ENCODE measurements around the gene CGRRF1. TPM values are rescaled to one million over a fixed set of nuclear protein-coding genes. Genes with fewer than 3 reads are reported as not detected.

CGRRF1 gene
- total and polyA plus RNA-seq, 2 experiments from 2014 or later = 15.0 to 27.1 TPM

DNA sequence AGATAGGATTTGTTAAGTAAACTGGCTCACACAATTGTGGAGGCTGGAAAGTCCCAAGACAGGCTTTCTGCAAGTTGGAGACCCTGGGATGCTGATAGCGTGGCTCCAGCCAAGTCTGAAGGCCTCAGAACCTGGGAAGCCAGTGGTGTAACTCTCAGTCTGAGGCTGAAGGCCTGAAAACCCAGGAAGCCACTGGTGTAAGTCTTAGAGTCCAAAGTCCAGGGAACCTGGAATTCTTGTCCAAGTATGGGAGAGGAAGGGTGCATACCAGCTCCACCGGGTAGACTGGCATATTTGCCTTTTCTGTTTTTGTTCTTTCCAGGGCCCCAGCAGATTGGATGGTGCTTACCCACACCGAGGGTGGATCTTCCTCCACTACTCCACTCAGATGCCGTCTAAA, 39.0 kb upstream of the CGRRF1 start:
- no peak overlapping the region for H3K4me2 ChIP-seq (ENCODE audit: unreplicated experiment)
- H3K36me3 ChIP-seq (ENCODE audit: low read depth) = peaks cover 15% of the 10 kb centered on the region
- no peak for TF ChIP-seq EZH2 (IDR thresholded peaks at IDR 0.05; ENCODE audit: insufficient read depth, poor library complexity, severe bottlenecking)
- TF ChIP-seq EZH2phosphoT487 (IDR thresholded peaks at IDR 0.05; ENCODE audit: insufficient read depth, low read depth) = no peak
- no peaks in the 10 kb centered on the region for H3K27me3 ChIP-seq (replicated peaks; ENCODE audit: insufficient read depth)
- DNase-seq = no peak
- H3K4me3 ChIP-seq = no peak overlapping the region
- no peaks in the 10 kb centered on the region for H3K9me2 ChIP-seq (ENCODE audit: insufficient read depth)
- 85 to 89% methylated on average over 4 of the region's 4 CpGs for WGBS, 2 experiments (ENCODE audit: low coverage in 1 of 2, low lambda C conversion rate in 2 of 2, missing lambda C conversion rate in 2 of 2)
- in situ Hi-C loops (cut with MboI) = no loop called here
- H3K27ac ChIP-seq = no peak overlapping the region
- 0 out of 2 replicates have a peak, but pooled peaks cover 7% of the 10 kb centered on the region for H3K79me2 ChIP-seq (ENCODE audit: insufficient read depth)
- no peaks in the 10 kb centered on the region for H3K4me1 ChIP-seq (ENCODE audit: insufficient read depth)
- no peaks in the 10 kb centered on the region for H3K9me3 ChIP-seq (ENCODE audit: low read depth)
- H2AFZ ChIP-seq = no peak overlapping the region
- no peaks in the 10 kb centered on the region for H4K20me1 ChIP-seq (ENCODE audit: insufficient read depth)
- H3F3A ChIP-seq (ENCODE audit: insufficient read depth) = no peaks in the 10 kb centered on the region
- no peak overlapping the region for H3K9ac ChIP-seq

DNA sequence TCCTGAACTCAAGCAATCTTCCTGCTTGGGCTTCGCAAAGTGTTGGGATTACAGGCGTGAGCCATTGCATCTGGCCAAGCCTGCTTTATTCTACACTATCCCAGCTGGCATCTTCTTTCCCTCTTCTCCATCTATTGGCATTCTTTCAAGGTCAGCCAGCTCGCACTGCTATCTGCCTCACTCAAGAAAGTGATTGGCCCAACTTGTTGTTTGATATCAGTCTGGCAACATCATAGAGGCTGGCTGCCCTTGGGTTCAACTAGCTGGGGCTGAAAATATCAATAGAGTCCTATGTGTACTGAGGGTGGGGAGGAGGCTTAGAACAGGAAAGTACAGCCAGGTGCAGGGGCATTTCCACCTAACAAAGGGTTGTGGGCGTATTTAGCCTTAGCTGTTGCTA, 38.1 kb upstream of the CGRRF1 start:
- no peak for DNase-seq
- WGBS, 2 experiments (ENCODE audit: low coverage in 1 of 2, low lambda C conversion rate in 2 of 2, missing lambda C conversion rate in 2 of 2) = 95 to 97% methylated on average over 4 of the region's 4 CpGs
- no peaks in the 10 kb centered on the region for H3K9me3 ChIP-seq (ENCODE audit: low read depth)
- H3K4me3 ChIP-seq = no peak overlapping the region
- no peaks in the 10 kb centered on the region for H3K27me3 ChIP-seq (replicated peaks; ENCODE audit: insufficient read depth)
- peaks cover 22% of the 10 kb centered on the region for H3K36me3 ChIP-seq (ENCODE audit: low read depth)
- H3K4me2 ChIP-seq (ENCODE audit: unreplicated experiment) = no peak overlapping the region
- TF ChIP-seq EZH2phosphoT487 (IDR thresholded peaks at IDR 0.05; ENCODE audit: insufficient read depth, low read depth) (no peak), EZH2 (IDR thresholded peaks at IDR 0.05; ENCODE audit: insufficient read depth, poor library complexity, severe bottlenecking) (no peak)
- no peak overlapping the region for H3K9ac ChIP-seq
- no peaks in the 10 kb centered on the region for H3K9me2 ChIP-seq (ENCODE audit: insufficient read depth)
- no peak overlapping the region for H2AFZ ChIP-seq
- H3K79me2 ChIP-seq (ENCODE audit: insufficient read depth) = peaks cover 15% of the 10 kb centered on the region; the same call in 1 of the 2 replicates
- no peak overlapping the region for H3K27ac ChIP-seq
- in situ Hi-C loops (cut with MboI) = no loop called here
- no peaks in the 10 kb centered on the region for H3K4me1 ChIP-seq (ENCODE audit: insufficient read depth)
- H3F3A ChIP-seq (ENCODE audit: insufficient read depth) = no peaks in the 10 kb centered on the region
- H4K20me1 ChIP-seq (ENCODE audit: insufficient read depth) = no peaks in the 10 kb centered on the region

- WGBS, 2 experiments (ENCODE audit: low coverage in 1 of 2, low lambda C conversion rate in 2 of 2, missing lambda C conversion rate in 2 of 2) = 82 to 85% methylated on average over 4 of the region's 4 CpGs
- TF ChIP-seq EZH2phosphoT487 (IDR thresholded peaks at IDR 0.05; ENCODE audit: insufficient read depth, low read depth) (no peak), EZH2 (IDR thresholded peaks at IDR 0.05; ENCODE audit: insufficient read depth, poor library complexity, severe bottlenecking) (no peak)
- Histone ChIP-seq H3K27ac (no peak overlapping the region), H3K79me2 (ENCODE audit: insufficient read depth) (peaks cover 22% of the 10 kb centered on the region; the same call in 1 of the 2 replicates), H3F3A (ENCODE audit: insufficient read depth) (peaks cover 5% of the 10 kb centered on the region; the same call in 1 of the 2 replicates), H3K9me2 (ENCODE audit: insufficient read depth) (no peaks in the 10 kb centered on the region), H3K4me3 (no peak overlapping the region), H3K9ac (no peak overlapping the region), H3K36me3 (ENCODE audit: low read depth) (peaks cover 29% of the 10 kb centered on the region), H3K4me2 (ENCODE audit: unreplicated experiment) (no peak overlapping the region), H3K4me1 (ENCODE audit: insufficient read depth) (no peaks in the 10 kb centered on the region), H4K20me1 (ENCODE audit: insufficient read depth) (no peaks in the 10 kb centered on the region), H2AFZ (no peak overlapping the region), H3K27me3 (replicated peaks; ENCODE audit: insufficient read depth) (no peaks in the 10 kb centered on the region), H3K9me3 (ENCODE audit: low read depth) (no peaks in the 10 kb centered on the region)
- in situ Hi-C loops (cut with MboI) = no loop called here
- DNase-seq = no peak
Observed at GRCh38 chr14:54472315-54472714, 37.4 kb upstream of the CGRRF1 start.

- no peak for DNase-seq
- Histone ChIP-seq H3K27ac (no peak overlapping the region), H3K9me2 (ENCODE audit: insufficient read depth) (no peaks in the 10 kb centered on the region), H3K36me3 (ENCODE audit: low read depth) (peaks cover 44% of the 10 kb centered on the region), H3K9ac (no peak overlapping the region), H3K9me3 (ENCODE audit: low read depth) (no peaks in the 10 kb centered on the region), H3K79me2 (ENCODE audit: insufficient read depth) (peaks cover 39% of the 10 kb centered on the region; the same call in 1 of the 2 replicates), H3K4me3 (no peak overlapping the region), H3K4me1 (ENCODE audit: insufficient read depth) (no peaks in the 10 kb centered on the region), H3K27me3 (replicated peaks; ENCODE audit: insufficient read depth) (no peaks in the 10 kb centered on the region), H4K20me1 (ENCODE audit: insufficient read depth) (0 out of 2 replicates have a peak, but pooled peaks cover 5% of the 10 kb centered on the region), H3K4me2 (ENCODE audit: unreplicated experiment) (no peak overlapping the region), H2AFZ (no peak overlapping the region), H3F3A (ENCODE audit: insufficient read depth) (peaks cover 8% of the 10 kb centered on the region; the same call in 1 of the 2 replicates)
- in situ Hi-C loops (cut with MboI) = no loop called here
- 98 to 100% methylated on average over 2 of the region's 2 CpGs for WGBS, 2 experiments (ENCODE audit: low coverage in 1 of 2, low lambda C conversion rate in 2 of 2, missing lambda C conversion rate in 2 of 2)
- no peak for TF ChIP-seq EZH2phosphoT487 (IDR thresholded peaks at IDR 0.05; ENCODE audit: insufficient read depth, low read depth)
- no peak for TF ChIP-seq EZH2 (IDR thresholded peaks at IDR 0.05; ENCODE audit: insufficient read depth, poor library complexity, severe bottlenecking)
Observed at GRCh38 chr14:54474232-54474793, 35.4 kb upstream of the CGRRF1 start.
